ENCODE data around the gene PFN4. TPM values are rescaled to one million over a fixed set of nuclear protein-coding genes. Genes with fewer than 3 reads are reported as not detected.
"Not testable (repeated sequence)": the region's sequence is repeated elsewhere in the genome, so short reads cannot be mapped to it uniquely, and the experiment has no call there.

The PFN4 gene
- total RNA-seq, 4 donors from 2014 or later, result not detected

- H3K4me1 ChIP-seq; H3K9me3 ChIP-seq; DNase-seq; H3K27ac ChIP-seq; H3K27me3 ChIP-seq; H3K4me3 ChIP-seq; intact Hi-C loops (cut with DNase I): not testable (repeated sequence)
- H3K36me3 ChIP-seq, result peaks cover 0 to 18% (median 0%) of the 10 kb centered on the region in 3 donors
- WGBS, 2 donors, result 93 to 100% methylated on average over 5 of the region's 5 CpGs
These were observed 29.9 kb downstream of the PFN4 start for GRCh38 chr2:24093270-24093669.

- Histone ChIP-seq H3K27me3 (no peaks in the 10 kb centered on the region), H3K4me1 (peaks cover 0 to 12% (median 7%) of the 10 kb centered on the region in 3 donors), H3K27ac (peak overlapping the region in 3 of 4 donors; percentile 31 to 68 (median 35)), H3K4me3 (no peak overlapping the region), H3K36me3 (no peaks in the 10 kb centered on the region), H3K9me3 (no peaks in the 10 kb centered on the region)
- DNase-seq, result no peak
- TF ChIP-seq POLR2A (IDR thresholded peaks at IDR 0.05) (no peak), CTCF (IDR thresholded peaks at IDR 0.05) (no peak)
- intact Hi-C loops (cut with DNase I), result no loop called here
- WGBS, 2 donors, result 63 to 83% methylated on average over 2 of the region's 2 CpGs
These were observed 34.2 kb downstream of the PFN4 start for GRCh38 chr2:24088821-24089359.

GRCh38 chr2:24087032-24087431 lies 36.1 kb downstream of the PFN4 start:
- Histone ChIP-seq H3K27me3 (no peaks in the 10 kb centered on the region), H3K4me1 (peaks cover 10 to 30% (median 20%) of the 10 kb centered on the region in 3 donors), H3K4me3 (no peak overlapping the region), H3K9me3 (no peaks in the 10 kb centered on the region), H3K36me3 (peaks cover 0 to 11% (median 0%) of the 10 kb centered on the region in 3 donors), H3K27ac (no peak overlapping the region)
- DNase-seq, result no peak
- TF ChIP-seq POLR2A (IDR thresholded peaks at IDR 0.05) (no peak), CTCF (IDR thresholded peaks at IDR 0.05) (no peak)
- 69 to 78% methylated on average over 3 of the region's 3 CpGs for WGBS, 2 donors
- intact Hi-C loops (cut with DNase I), result no loop called here

- WGBS, 2 donors, result 64 to 76% methylated on average over 1 of the region's 1 CpG
- Histone ChIP-seq H3K27ac (no peak overlapping the region), H3K27me3 (no peaks in the 10 kb centered on the region), H3K4me1 (peaks cover 10 to 38% (median 20%) of the 10 kb centered on the region in 3 donors), H3K9me3 (no peaks in the 10 kb centered on the region), H3K4me3 (no peak overlapping the region), H3K36me3 (peaks cover 0 to 19% (median 0%) of the 10 kb centered on the region in 3 donors)
- no peak for DNase-seq
- TF ChIP-seq POLR2A (IDR thresholded peaks at IDR 0.05), result no peak
- TF ChIP-seq CTCF (IDR thresholded peaks at IDR 0.05), result no peak
- intact Hi-C loops (cut with DNase I), result no loop called here
These were observed 36.9 kb downstream of the PFN4 start for GRCh38 chr2:24086241-24086640.

GRCh38 chr2:24085200-24085489 lies 38.0 kb downstream of the PFN4 start:
- Histone ChIP-seq H3K4me3 (peak overlapping the region; percentile 52 to 78 (median 68)), H3K27me3 (no peaks in the 10 kb centered on the region), H3K9me3 (no peaks in the 10 kb centered on the region), H3K36me3 (peaks cover 0 to 30% (median 7%) of the 10 kb centered on the region in 3 donors), H3K27ac (peak overlapping the region; percentile 90 to 97 (median 95)), H3K4me1 (peaks cover 10 to 42% (median 20%) of the 10 kb centered on the region in 3 donors)
- intact Hi-C loops (cut with DNase I), result no loop called here
- TF ChIP-seq CTCF (IDR thresholded peaks at IDR 0.05) (no peak), POLR2A (IDR thresholded peaks at IDR 0.05) (no peak)
- no peak for DNase-seq
- 34 to 39% methylated on average over 11 of the region's 11 CpGs for WGBS, 2 donors

All from esophagus squamous epithelium (tissue), 5 donors.